ENCODE data around the gene DCAF6.

DNA sequence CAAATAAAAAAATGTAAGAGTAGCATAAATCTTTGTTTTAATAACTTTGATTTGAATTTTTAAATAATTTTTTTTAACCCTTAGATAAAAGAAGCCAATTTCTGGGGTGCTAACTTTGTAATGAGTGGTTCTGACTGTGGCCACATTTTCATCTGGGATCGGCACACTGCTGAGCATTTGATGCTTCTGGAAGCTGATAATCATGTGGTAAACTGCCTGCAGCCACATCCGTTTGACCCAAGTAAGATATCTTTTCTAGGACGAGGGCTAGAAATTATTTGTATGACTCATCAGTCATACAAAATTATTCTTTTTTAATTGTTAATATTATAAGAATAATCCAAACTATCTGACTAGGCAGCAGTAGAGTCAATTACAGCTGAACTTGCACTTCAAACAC lies 129.0 kb downstream of the DCAF6 start:
- TF ChIP-seq, protein P1, sequence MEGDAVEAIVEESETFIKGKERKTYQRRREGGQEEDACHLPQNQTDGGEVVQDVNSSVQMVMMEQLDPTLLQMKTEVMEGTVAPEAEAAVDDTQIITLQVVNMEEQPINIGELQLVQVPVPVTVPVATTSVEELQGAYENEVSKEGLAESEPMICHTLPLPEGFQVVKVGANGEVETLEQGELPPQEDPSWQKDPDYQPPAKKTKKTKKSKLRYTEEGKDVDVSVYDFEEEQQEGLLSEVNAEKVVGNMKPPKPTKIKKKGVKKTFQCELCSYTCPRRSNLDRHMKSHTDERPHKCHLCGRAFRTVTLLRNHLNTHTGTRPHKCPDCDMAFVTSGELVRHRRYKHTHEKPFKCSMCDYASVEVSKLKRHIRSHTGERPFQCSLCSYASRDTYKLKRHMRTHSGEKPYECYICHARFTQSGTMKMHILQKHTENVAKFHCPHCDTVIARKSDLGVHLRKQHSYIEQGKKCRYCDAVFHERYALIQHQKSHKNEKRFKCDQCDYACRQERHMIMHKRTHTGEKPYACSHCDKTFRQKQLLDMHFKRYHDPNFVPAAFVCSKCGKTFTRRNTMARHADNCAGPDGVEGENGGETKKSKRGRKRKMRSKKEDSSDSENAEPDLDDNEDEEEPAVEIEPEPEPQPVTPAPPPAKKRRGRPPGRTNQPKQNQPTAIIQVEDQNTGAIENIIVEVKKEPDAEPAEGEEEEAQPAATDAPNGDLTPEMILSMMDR (IDR thresholded peaks at IDR 0.05; ENCODE audit: low read depth, low read length) = no peak
- TF ChIP-seq EZH2phosphoT487 (IDR thresholded peaks at IDR 0.05; ENCODE audit: low read depth) = no peak
